WERI-Rb-1 (cell line): ENCODE results near the gene SLC7A5.
A peak's percentile ranks its signal among the peaks of the same experiment; 100 is the strongest.
"Not testable (repeated sequence)": the region's sequence is repeated elsewhere in the genome, so short reads cannot be mapped to it uniquely, and the experiment has no call there.

ENCODE experiments used
- DNase-seq: peaks from one replicate; pipeline ENCODE4 v3.0.0-alpha.2; 2020
- H3K27ac ChIP-seq: fragments of 250-450 bp; sonication (Bioruptor Pico); 2 replicates; pipeline ENCODE4 v1.5.1; 2020; ENCODE audit warnings: mild to moderate bottlenecking, moderate library complexity
- H3K27me3 ChIP-seq: fragments of 250-450 bp; sonication (Bioruptor Pico); 2 replicates; pipeline ENCODE4 v1.5.1; 2021; ENCODE audit warnings: mild to moderate bottlenecking, low read depth, moderate library complexity; ENCODE audit not compliant: insufficient read depth, severe bottlenecking
- H3K36me3 ChIP-seq: fragments of 250-450 bp; sonication (Bioruptor Pico); 2 replicates; pipeline ENCODE4 v1.5.1; 2020; ENCODE audit warnings: mild to moderate bottlenecking, moderate library complexity
- H3K4me3 ChIP-seq: 2 replicates; pipeline ENCODE4 v1.5.1; 2011; ENCODE audit warnings: low read depth, mild to moderate bottlenecking, control low read depth, low read length
- H3K9me3 ChIP-seq: fragments of 250-450 bp; sonication (Bioruptor Pico); 2 replicates; pipeline ENCODE4 v1.5.1; 2021; ENCODE audit warnings: mild to moderate bottlenecking, moderate library complexity; ENCODE audit not compliant: severe bottlenecking
- TF ChIP-seq, protein P1 (sequence below): IDR thresholded peaks from 2 replicates; pipeline ENCODE4 v1.5.1; 2011; ENCODE audit warnings: low read depth, mild to moderate bottlenecking, control low read depth, inconsistent platforms, low read length

SLC7A5 gene

GRCh38 chr16:87881324-87882200, 12.3 kb upstream of the SLC7A5 start:
- no peak overlapping the region for H3K27ac ChIP-seq
- no peak for DNase-seq
- H3K36me3 ChIP-seq = no peaks in the 10 kb centered on the region
- no peak overlapping the region for H3K4me3 ChIP-seq
- no peaks in the 10 kb centered on the region for H3K27me3 ChIP-seq
- TF ChIP-seq, protein P1, sequence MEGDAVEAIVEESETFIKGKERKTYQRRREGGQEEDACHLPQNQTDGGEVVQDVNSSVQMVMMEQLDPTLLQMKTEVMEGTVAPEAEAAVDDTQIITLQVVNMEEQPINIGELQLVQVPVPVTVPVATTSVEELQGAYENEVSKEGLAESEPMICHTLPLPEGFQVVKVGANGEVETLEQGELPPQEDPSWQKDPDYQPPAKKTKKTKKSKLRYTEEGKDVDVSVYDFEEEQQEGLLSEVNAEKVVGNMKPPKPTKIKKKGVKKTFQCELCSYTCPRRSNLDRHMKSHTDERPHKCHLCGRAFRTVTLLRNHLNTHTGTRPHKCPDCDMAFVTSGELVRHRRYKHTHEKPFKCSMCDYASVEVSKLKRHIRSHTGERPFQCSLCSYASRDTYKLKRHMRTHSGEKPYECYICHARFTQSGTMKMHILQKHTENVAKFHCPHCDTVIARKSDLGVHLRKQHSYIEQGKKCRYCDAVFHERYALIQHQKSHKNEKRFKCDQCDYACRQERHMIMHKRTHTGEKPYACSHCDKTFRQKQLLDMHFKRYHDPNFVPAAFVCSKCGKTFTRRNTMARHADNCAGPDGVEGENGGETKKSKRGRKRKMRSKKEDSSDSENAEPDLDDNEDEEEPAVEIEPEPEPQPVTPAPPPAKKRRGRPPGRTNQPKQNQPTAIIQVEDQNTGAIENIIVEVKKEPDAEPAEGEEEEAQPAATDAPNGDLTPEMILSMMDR = no peak
- H3K9me3 ChIP-seq = no peaks in the 10 kb centered on the region

DNA sequence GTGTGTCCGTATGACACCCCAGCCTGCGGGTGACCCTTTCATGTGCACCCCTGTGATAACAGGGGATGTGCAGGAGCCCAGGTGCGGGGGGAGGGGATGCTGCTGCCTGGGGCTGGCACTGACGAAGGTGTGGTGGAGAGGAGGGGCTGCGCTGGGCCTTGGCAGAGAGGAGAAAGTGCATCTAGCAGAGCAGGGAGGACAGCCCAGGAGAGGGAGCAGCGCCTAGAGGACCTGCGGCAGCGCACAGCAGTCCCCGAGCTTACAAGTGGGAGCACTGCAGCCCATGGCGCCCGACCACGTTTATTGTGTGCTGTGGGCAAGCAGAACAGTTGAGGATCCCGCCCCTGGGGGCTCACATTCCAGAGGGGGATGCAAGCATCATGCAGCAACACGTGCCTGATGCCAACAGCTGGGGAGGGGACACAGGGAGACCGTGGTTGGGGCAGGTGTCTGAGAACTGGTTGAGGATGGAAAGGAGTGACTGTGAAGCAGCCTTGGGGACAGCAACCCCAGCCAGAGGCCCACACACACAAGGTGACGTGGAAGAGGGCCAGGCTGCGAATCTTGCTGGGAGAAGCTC, 10.9 kb upstream of the SLC7A5 start:
- TF ChIP-seq, protein P1 = no peak
- no peak overlapping the region for H3K27ac ChIP-seq

GRCh38 chr16:87879411-87880013, 10.2 kb upstream of the SLC7A5 start:
- H3K9me3 ChIP-seq, H3K27ac ChIP-seq, DNase-seq, H3K4me3 ChIP-seq, H3K27me3 ChIP-seq, H3K36me3 ChIP-seq: not testable (repeated sequence)

More for the DNA sequence above, 10.9 kb upstream of the SLC7A5 start:
- Histone ChIP-seq H3K4me3 (no peak overlapping the region), H3K9me3 (no peaks in the 10 kb centered on the region), H3K27me3 (no peaks in the 10 kb centered on the region), H3K36me3 (no peaks in the 10 kb centered on the region)
- no peak for DNase-seq

GRCh38 chr16:87878704-87879103, 9.4 kb upstream of the SLC7A5 start:
- H3K9me3 ChIP-seq = no peaks in the 10 kb centered on the region
- H3K4me3 ChIP-seq = no peak overlapping the region
- H3K27ac ChIP-seq = no peak overlapping the region
- no peaks in the 10 kb centered on the region for H3K36me3 ChIP-seq
- DNase-seq = no peak
- no peaks in the 10 kb centered on the region for H3K27me3 ChIP-seq
- TF ChIP-seq, protein P1 = no peak

DNA sequence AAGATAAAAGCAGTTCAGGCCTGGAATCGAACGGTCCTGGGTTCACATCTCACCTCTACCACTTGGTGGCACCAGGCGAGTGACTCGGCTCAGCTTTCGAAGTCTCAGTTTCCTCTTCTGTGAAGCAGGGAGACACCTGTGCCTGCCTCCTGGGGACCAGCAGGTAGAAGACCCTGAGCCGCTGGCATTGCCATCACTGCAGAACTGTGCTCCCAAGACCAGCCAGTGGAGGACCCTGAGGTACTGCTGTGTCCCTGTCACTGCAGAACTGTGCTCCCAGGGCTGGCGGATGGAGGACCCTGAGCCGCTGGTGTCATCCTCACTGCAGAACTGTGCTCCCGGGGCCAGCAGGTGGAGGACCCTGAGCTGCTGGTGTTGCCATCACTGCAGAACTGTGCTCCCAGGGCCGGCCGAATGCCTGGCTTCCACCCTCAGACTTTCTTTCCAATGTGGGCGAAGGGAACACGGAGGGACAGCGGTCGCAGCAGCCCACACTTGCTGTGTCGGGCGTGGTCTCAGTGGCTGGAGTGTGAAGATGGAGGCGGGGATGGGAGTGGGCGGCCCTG, 8.7 kb upstream of the SLC7A5 start:
- no peak for DNase-seq
- no peaks in the 10 kb centered on the region for H3K9me3 ChIP-seq
- TF ChIP-seq, protein P1 = peak; percentile 35; the same call in 1 of the 2 replicates
- H3K27ac ChIP-seq = no peak overlapping the region
- H3K4me3 ChIP-seq = no peak overlapping the region
- no peaks in the 10 kb centered on the region for H3K27me3 ChIP-seq
- H3K36me3 ChIP-seq = no peaks in the 10 kb centered on the region
